Thoracic aorta (tissue), 2 donors: Measurements from ENCODE around the gene PHF8. TPM values are rescaled to one million over a fixed set of nuclear protein-coding genes. Genes with fewer than 3 reads are reported as not detected.

Source experiments
- ATAC-seq: fragments of 150-250 bp; one replicate; pipeline ENCODE4 v1.8.0; 2017; ENCODE audit warnings: low read depth; ENCODE audit not compliant: insufficient number of reproducible peaks, low FRiP score
- DNase-seq: peaks from one replicate; pipeline ENCODE4 v3.0.0-alpha.2; 2020; ENCODE audit warnings: low spot score
- H3K27ac ChIP-seq, 2 donors: fragments of 200-600 bp; sonication (generic); 1 replicate in 1 of 2; 2 replicates in 1 of 2; pipeline ENCODE4 v1.5.1; 2016; ENCODE audit warnings: mild to moderate bottlenecking in 2 of 2, moderate library complexity in 2 of 2
- H3K27me3 ChIP-seq: fragments of 200-600 bp; sonication (generic); replicated peaks from 2 replicates; pipeline ENCODE4 v1.6.0; 2016; ENCODE audit warnings: mild to moderate bottlenecking; ENCODE audit not compliant: insufficient read depth
- H3K36me3 ChIP-seq: fragments of 200-600 bp; sonication (generic); one replicate; pipeline ENCODE4 v1.5.1; 2016
- H3K4me1 ChIP-seq, 2 donors: fragments of 200-600 bp; sonication (generic); 1 replicate in 1 of 2; 2 replicates in 1 of 2; pipeline versions ENCODE4 v1.5.1 to v1.6.0; 2016; ENCODE audit warnings: low read depth in 2 of 2, mild to moderate bottlenecking in 1 of 2; ENCODE audit not compliant: control insufficient read depth in 1 of 2
- H3K4me3 ChIP-seq: fragments of 200-600 bp; sonication (generic); 2 replicates; pipeline ENCODE4 v1.5.1; 2016; ENCODE audit warnings: mild to moderate bottlenecking
- H3K9me3 ChIP-seq: fragments of 200-600 bp; sonication (generic); 2 replicates; pipeline ENCODE4 v1.5.1; 2016
- CTCF ChIP-seq: fragments of 200-600 bp; sonication (generic); IDR thresholded peaks from one replicate; pipeline ENCODE4 v1.5.1; 2019; ENCODE audit warnings: antibody characterized with exemption
- total RNA-seq, 2 donors: library from RNA; depleted of rRNA; stranded (reverse); fragments of >200 nt; gene quantifications; one replicate each; pipeline versions ENCODE4 v1.1.0 to v1.2.3, GENCODE V29; 2016

PHF8 gene
- total RNA-seq, 2 donors from 2014 or later, result 32.9 to 55.4 TPM

DNA sequence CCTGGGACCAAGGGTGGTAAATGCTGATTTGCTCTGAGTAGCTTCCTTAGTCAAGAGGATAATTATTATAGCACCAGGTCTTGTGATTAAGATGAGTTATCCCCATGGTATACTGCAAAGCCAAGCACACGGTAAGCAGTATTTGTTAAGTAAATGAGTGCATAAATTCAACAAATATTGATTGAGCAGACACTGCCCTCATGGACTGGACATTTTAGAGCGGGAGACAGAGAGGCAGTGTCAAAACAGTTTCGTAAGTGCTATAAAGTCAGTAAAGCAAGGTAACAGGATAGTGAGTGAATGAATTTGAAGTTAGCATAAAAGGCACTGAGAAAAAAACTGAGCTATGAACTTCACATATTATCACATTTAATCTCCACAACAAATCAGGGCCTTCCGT, 13.9 kb downstream of the PHF8 start:
- Histone ChIP-seq H3K27ac (no peak overlapping the region), H3K36me3 (peaks cover 8% of the 10 kb centered on the region), H3K4me1 (no peaks in the 10 kb centered on the region), H3K4me3 (no peak overlapping the region), H3K9me3 (no peaks in the 10 kb centered on the region), H3K27me3 (no peaks in the 10 kb centered on the region)
- no peak for TF ChIP-seq CTCF
- no peak for DNase-seq
- no peak for ATAC-seq

- H3K4me1 ChIP-seq, result no peaks in the 10 kb centered on the region
- H3K9me3 ChIP-seq, result no peaks in the 10 kb centered on the region
- H3K27ac ChIP-seq, result no peak overlapping the region
- DNase-seq (no peak), ATAC-seq (no peak)
- H3K27me3 ChIP-seq, result no peaks in the 10 kb centered on the region
- H3K4me3 ChIP-seq, result no peak overlapping the region
- TF ChIP-seq CTCF, result no peak
- H3K36me3 ChIP-seq, result peaks cover 8% of the 10 kb centered on the region
Measured at GRCh38 chrX:54029529-54030143, 14.6 kb downstream of the PHF8 start.

DNA sequence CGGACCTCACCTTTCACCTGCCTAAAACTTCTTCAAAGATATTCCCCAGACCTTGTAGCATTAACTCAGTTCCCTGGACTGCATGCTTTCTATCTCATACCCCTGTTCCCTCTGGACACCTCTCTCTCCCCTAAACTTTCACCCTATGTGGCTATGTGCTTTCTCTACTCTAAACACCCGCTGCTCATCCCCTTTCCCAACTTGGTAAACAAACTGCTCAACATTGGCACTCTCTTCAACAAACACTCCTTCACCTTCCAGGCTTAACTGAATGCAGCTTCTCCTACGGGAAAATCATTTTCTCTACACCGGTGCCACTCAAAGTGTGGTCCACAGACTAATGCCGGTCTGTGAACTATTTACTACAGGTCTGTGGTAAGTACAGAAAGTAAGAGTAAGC, 19.9 kb downstream of the PHF8 start:
- H3K36me3 ChIP-seq, result no peaks in the 10 kb centered on the region
- no peaks in the 10 kb centered on the region for H3K9me3 ChIP-seq
- no peak for TF ChIP-seq CTCF
- no peak overlapping the region for H3K27ac ChIP-seq
- no peak overlapping the region for H3K4me3 ChIP-seq
- H3K27me3 ChIP-seq, result no peaks in the 10 kb centered on the region
- DNase-seq (no peak), ATAC-seq (no peak)
- H3K4me1 ChIP-seq, result no peaks in the 10 kb centered on the region

GRCh38 chrX:54012830-54013500, 31.3 kb downstream of the PHF8 start:
- Histone ChIP-seq H3K9me3 (no peaks in the 10 kb centered on the region), H3K4me3 (no peak overlapping the region), H3K27ac (no peak overlapping the region), H3K27me3 (no peaks in the 10 kb centered on the region), H3K36me3 (peaks cover 12% of the 10 kb centered on the region), H3K4me1 (no peaks in the 10 kb centered on the region)
- DNase-seq (no peak), ATAC-seq (no peak)
- no peak for TF ChIP-seq CTCF

GRCh38 chrX:54007682-54008081, 36.6 kb downstream of the PHF8 start:
- Histone ChIP-seq H3K36me3 (no peaks in the 10 kb centered on the region), H3K27me3 (no peaks in the 10 kb centered on the region), H3K4me1 (no peaks in the 10 kb centered on the region), H3K4me3 (no peak overlapping the region), H3K9me3 (no peaks in the 10 kb centered on the region), H3K27ac (no peak overlapping the region)
- ATAC-seq (no peak), DNase-seq (no peak)
- TF ChIP-seq CTCF, result no peak
